ENCODE data around the gene FAM98C. TPM values are rescaled to one million over a fixed set of nuclear protein-coding genes. Genes with fewer than 3 reads are reported as not detected.

Gene FAM98C
- polyA plus RNA-seq, 1 donor (not counting 4 experiments of a cell fraction or from before 2014, with no cell fraction given), result 5.8 TPM

DNA sequence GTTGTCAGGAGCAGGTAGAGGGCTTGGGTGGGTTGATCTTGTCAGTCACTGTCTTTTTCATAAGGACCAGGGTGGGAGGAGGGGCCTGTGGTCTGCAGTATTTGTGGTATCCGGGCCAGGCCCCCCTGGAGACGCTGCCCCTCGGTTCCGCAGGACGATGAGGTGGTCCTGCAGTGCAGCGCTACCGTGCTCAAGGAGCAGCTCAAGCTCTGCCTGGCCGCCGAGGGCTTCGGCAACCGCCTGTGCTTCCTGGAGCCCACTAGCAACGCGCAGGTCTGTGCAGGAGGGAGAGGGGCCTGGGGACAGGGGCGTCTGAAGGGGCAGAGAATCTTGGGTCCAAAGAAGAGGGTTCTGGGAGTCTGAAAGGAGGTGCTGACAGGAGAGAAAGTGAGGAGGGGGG, 37.7 kb downstream of the FAM98C start:
- dilution Hi-C loops (cut with MboI; ENCODE audit: extremely low pct_ligation_motif_present, low sequenced_read_pairs), result no loop called here
- H3K9me1 ChIP-seq (ENCODE audit: control insufficient read depth, extremely low read depth, insufficient read depth, low read length), result no peaks in the 10 kb centered on the region
- FAIRE-seq (no peak), DNase-seq (ENCODE audit: low read depth, low spot score) (no peak)
- no peaks in the 10 kb centered on the region for H3K79me2 ChIP-seq (ENCODE audit: control insufficient read depth, insufficient read depth, low read length)
- H2AFZ ChIP-seq (ENCODE audit: control insufficient read depth, low read length), result no peak overlapping the region
- H3K27me3 ChIP-seq (ENCODE audit: control insufficient read depth, extremely low read depth, insufficient read depth, low read length), result no peaks in the 10 kb centered on the region
- TF ChIP-seq, protein P1, sequence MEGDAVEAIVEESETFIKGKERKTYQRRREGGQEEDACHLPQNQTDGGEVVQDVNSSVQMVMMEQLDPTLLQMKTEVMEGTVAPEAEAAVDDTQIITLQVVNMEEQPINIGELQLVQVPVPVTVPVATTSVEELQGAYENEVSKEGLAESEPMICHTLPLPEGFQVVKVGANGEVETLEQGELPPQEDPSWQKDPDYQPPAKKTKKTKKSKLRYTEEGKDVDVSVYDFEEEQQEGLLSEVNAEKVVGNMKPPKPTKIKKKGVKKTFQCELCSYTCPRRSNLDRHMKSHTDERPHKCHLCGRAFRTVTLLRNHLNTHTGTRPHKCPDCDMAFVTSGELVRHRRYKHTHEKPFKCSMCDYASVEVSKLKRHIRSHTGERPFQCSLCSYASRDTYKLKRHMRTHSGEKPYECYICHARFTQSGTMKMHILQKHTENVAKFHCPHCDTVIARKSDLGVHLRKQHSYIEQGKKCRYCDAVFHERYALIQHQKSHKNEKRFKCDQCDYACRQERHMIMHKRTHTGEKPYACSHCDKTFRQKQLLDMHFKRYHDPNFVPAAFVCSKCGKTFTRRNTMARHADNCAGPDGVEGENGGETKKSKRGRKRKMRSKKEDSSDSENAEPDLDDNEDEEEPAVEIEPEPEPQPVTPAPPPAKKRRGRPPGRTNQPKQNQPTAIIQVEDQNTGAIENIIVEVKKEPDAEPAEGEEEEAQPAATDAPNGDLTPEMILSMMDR (optimal IDR thresholded peaks at IDR 0.05 in 1 of 3, IDR thresholded peaks at IDR 0.05 in 1 of 3, conservative IDR thresholded peaks at IDR 0.05 in 1 of 3; ENCODE audit: extremely low read depth in 1 of 3, insufficient read depth in 2 of 3, low read length in 3 of 3), result no peak
- H3K36me3 ChIP-seq (ENCODE audit: control insufficient read depth in 2 of 2, extremely low read depth in 1 of 2, insufficient read depth in 2 of 2, low read length in 2 of 2), result no peaks in the 10 kb centered on the region
- no peaks in the 10 kb centered on the region for H3K4me1 ChIP-seq (ENCODE audit: control insufficient read depth, extremely low read depth, insufficient read depth, low read length)
- no peak overlapping the region for H3K4me2 ChIP-seq (ENCODE audit: control insufficient read depth, extremely low read depth, insufficient read depth, low read depth, low read length)
- no peak overlapping the region for H3K9ac ChIP-seq (ENCODE audit: control insufficient read depth, extremely low read depth, insufficient read depth, low read length)
- H4K20me1 ChIP-seq (ENCODE audit: control insufficient read depth, extremely low read depth, insufficient read depth, low read length), result no peaks in the 10 kb centered on the region
- no peak overlapping the region for H3K4me3 ChIP-seq (ENCODE audit: control insufficient read depth in 2 of 3, extremely low read depth in 1 of 3, insufficient read depth in 2 of 3, low read depth in 1 of 3, low read length in 3 of 3)
- H3K27ac ChIP-seq (ENCODE audit: control insufficient read depth, insufficient read depth, low read length), result no peak overlapping the region
- no peaks in the 10 kb centered on the region for H3K9me3 ChIP-seq (ENCODE audit: control insufficient read depth, low read depth, low read length)

DNA sequence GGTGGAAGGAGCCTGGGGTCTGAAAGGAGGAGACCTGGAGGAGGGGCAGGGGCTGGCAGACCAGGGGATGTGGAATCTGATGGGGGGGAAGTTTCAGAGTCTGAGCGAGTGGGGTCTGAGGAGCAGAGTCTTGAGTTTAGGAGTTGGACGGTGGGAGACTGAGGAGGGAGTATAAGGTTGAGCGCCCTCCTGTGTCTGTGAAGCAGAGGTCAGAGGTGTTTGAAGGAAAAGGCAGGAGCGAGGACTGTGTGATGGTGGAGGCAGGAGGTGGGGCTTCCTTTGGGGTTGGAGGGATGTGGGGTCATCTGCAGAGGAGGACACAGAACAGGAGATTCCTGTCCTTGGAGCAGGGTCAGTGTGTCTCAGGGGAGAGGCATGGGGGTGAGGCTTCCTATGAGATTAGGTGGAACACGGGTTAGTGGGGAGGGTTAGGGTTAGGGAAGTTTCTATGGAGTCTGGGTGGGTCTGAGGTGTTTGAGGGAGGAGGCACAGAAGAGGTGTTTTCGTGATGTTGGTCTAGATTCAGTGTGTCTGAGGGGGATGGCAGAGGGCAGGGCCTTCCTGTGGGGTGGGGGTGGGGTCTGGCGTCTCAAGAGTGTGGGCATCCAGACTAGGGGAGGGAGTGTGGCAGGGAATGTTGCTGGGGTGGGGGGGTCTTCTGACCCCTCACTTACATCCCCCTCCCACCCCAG, 38.9 kb downstream of the FAM98C start:
- Histone ChIP-seq H3K9ac (ENCODE audit: control insufficient read depth, extremely low read depth, insufficient read depth, low read length) (no peak overlapping the region), H4K20me1 (ENCODE audit: control insufficient read depth, extremely low read depth, insufficient read depth, low read length) (no peaks in the 10 kb centered on the region), H3K27ac (ENCODE audit: control insufficient read depth, insufficient read depth, low read length) (no peak overlapping the region), H3K4me1 (ENCODE audit: control insufficient read depth, extremely low read depth, insufficient read depth, low read length) (no peaks in the 10 kb centered on the region), H3K4me3 (ENCODE audit: control insufficient read depth in 2 of 3, extremely low read depth in 1 of 3, insufficient read depth in 2 of 3, low read depth in 1 of 3, low read length in 3 of 3) (no peak overlapping the region), H3K79me2 (ENCODE audit: control insufficient read depth, insufficient read depth, low read length) (no peaks in the 10 kb centered on the region), H3K27me3 (ENCODE audit: control insufficient read depth, extremely low read depth, insufficient read depth, low read length) (no peaks in the 10 kb centered on the region), H3K4me2 (ENCODE audit: control insufficient read depth, extremely low read depth, insufficient read depth, low read depth, low read length) (no peak overlapping the region), H2AFZ (ENCODE audit: control insufficient read depth, low read length) (no peak overlapping the region), H3K9me1 (ENCODE audit: control insufficient read depth, extremely low read depth, insufficient read depth, low read length) (no peaks in the 10 kb centered on the region), H3K36me3 (ENCODE audit: control insufficient read depth in 2 of 2, extremely low read depth in 1 of 2, insufficient read depth in 2 of 2, low read length in 2 of 2) (no peaks in the 10 kb centered on the region), H3K9me3 (ENCODE audit: control insufficient read depth, low read depth, low read length) (no peaks in the 10 kb centered on the region)
- no peak for TF ChIP-seq EZH2 (IDR thresholded peaks at IDR 0.05; ENCODE audit: low read length)
- TF ChIP-seq, protein P1 (optimal IDR thresholded peaks at IDR 0.05 in 1 of 3, IDR thresholded peaks at IDR 0.05 in 1 of 3, conservative IDR thresholded peaks at IDR 0.05 in 1 of 3; ENCODE audit: extremely low read depth in 1 of 3, insufficient read depth in 2 of 3, low read length in 3 of 3), result peak in 1 of 3 experiments; percentile 41
- DNase-seq (ENCODE audit: low read depth, low spot score) (no peak), FAIRE-seq (no peak)
- dilution Hi-C loops (cut with MboI; ENCODE audit: extremely low pct_ligation_motif_present, low sequenced_read_pairs), result no loop called here

Measured in keratinocyte (primary cell).